ENCODE results near the gene TIMM17A.

Gene TIMM17A

GRCh38 chr1:201968202-201968925 lies 13.1 kb downstream of the TIMM17A start:
- DNase-seq = no peak
- in situ Hi-C loops (cut with HindIII; ENCODE audit: low pct_ligation_motif_present, low pct_unique_long_range_greater_than_20kb, low sequenced_read_pairs) = no loop called here

- peak; percentile 58 for DNase-seq
- in situ Hi-C loops (cut with HindIII; ENCODE audit: low pct_ligation_motif_present, low pct_unique_long_range_greater_than_20kb, low sequenced_read_pairs) = no loop called here
Observed at GRCh38 chr1:201970334-201971159, 15.2 kb downstream of the TIMM17A start.

DNA sequence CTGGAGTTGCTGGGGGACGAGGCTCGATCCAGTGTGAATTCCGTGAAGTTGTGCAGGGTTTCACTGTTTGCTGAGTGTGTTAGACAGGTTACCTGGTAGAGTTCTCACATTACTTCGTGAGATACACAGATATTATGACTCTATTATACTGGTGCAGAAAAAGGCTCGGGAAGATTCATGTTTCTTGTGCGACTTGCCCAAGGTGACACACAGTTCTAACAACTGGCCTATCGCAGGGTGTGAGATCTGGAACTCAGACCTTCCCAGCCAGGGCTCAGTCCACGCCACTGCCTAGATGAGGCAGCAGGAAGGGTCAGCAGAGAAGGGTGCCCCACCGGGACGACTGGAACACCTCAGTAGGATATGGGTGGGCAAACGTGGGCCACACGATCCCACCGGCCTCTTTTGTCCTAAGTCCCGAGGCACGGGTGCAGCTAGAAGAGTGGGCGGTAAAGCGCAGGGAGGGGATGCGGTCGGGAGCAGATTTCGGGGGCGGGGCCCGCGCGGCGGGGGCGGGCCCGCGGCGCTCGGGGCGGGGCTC lies 26.8 kb downstream of the TIMM17A start:
- no peak for DNase-seq
- in situ Hi-C loops (cut with HindIII; ENCODE audit: low pct_ligation_motif_present, low pct_unique_long_range_greater_than_20kb, low sequenced_read_pairs) = no loop called here

DNA sequence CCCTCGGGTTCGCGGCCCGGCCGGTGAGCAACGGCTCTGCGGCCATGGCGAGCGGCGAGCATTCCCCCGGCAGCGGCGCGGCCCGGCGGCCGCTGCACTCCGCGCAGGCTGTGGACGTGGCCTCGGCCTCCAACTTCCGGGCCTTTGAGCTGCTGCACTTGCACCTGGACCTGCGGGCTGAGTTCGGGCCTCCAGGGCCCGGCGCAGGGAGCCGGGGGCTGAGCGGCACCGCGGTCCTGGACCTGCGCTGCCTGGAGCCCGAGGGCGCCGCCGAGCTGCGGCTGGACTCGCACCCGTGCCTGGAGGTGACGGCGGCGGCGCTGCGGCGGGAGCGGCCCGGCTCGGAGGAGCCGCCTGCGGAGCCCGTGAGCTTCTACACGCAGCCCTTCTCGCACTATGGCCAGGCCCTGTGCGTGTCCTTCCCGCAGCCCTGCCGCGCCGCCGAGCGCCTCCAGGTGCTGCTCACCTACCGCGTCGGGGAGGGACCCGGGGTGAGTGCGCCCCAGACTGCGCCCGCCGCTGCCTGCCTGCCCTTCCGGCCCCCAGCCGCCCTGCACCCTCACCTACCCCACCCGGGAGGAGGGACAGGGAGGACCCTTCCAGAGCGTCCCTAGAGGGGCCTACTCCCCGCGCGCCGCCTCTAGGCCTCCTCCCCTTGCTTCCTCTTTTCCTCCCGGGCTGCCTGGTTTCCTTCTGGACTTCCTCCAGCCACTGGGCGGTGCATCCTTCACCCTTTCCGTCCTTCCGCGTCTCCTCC lies 27.5 kb downstream of the TIMM17A start, which contains the start of gene RNPEP:
RNPEP (plus strand) TSS at position 26 of the 757 bp plus-strand sequence; CDS start at position 45, 19 bp downstream.
- DNase-seq = peak; percentile 86
- in situ Hi-C loops (cut with HindIII; ENCODE audit: low pct_ligation_motif_present, low pct_unique_long_range_greater_than_20kb, low sequenced_read_pairs) = no loop called here

DNA sequence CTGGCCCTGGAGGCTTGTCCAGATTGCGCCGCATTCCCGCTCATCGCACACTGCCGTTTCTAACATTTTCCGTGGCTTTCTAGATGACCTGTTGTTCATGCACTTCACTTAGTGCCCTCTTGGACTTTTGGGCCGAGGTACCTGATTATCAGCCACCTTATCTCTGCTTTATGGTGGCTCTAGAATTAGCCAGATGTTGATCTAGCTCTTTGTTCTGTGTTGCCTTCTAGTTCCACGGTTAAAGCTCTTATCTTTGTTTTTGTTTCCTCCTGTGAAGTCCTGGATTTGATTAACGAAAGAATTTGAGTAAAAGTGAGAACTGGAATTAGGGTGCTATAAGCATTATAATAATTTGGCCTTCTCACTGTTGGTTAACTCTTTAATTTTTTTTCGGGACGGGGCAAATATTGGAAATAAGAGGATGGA lies 28.1 kb downstream of the TIMM17A start:
- in situ Hi-C loops (cut with HindIII; ENCODE audit: low pct_ligation_motif_present, low pct_unique_long_range_greater_than_20kb, low sequenced_read_pairs) = no loop called here
- no peak for DNase-seq

DNA sequence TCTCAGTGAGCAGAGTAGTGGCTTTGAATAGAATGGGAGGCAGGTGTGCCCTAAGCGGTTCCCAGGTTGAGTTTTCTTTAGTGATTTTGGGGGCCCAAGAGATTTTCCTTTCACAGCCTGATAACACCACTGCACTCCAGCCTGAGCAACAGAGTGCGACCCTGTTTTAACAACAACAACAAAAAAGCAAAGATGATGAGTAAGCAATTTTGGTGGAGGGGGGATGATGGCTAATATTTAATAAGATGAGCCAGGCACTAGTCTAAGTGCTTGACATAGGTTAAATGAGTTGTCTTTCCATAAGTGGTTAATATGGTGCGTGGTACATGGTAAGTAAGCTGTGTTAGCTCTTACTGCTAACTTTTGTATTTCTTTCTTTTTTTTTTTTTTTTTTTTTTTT lies 29.1 kb downstream of the TIMM17A start:
- no peak for DNase-seq
- in situ Hi-C loops (cut with HindIII; ENCODE audit: low pct_ligation_motif_present, low pct_unique_long_range_greater_than_20kb, low sequenced_read_pairs) = no loop called here

- in situ Hi-C loops (cut with HindIII; ENCODE audit: low pct_ligation_motif_present, low pct_unique_long_range_greater_than_20kb, low sequenced_read_pairs) = no loop called here
- DNase-seq = no peak
Observed at GRCh38 chr1:201985355-201985754, 30.1 kb downstream of the TIMM17A start.

DNA sequence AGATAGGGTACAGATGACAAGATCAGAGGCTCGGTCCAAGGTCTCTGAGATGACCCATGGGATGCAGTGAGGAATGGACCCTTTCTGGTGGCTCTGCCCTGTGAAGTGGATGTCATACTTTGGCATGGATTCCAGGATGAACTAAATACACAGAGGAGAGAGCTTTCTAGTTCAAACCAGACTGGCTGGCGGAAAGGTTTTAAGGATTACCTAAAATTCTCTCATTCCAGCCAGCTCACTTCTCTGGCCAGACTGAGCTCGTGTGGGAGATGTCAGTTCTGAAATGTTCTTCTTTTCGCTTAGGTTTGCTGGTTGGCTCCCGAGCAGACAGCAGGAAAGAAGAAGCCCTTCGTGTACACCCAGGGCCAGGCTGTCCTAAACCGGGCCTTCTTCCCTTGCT lies 33.3 kb downstream of the TIMM17A start:
- in situ Hi-C loops (cut with HindIII; ENCODE audit: low pct_ligation_motif_present, low pct_unique_long_range_greater_than_20kb, low sequenced_read_pairs) = no loop called here
- DNase-seq = no peak

- in situ Hi-C loops (cut with HindIII; ENCODE audit: low pct_ligation_motif_present, low pct_unique_long_range_greater_than_20kb, low sequenced_read_pairs) = no loop called here
- no peak for DNase-seq
Observed at GRCh38 chr1:201989354-201990128, 34.2 kb downstream of the TIMM17A start.

GRCh38 chr1:201990427-201990826 lies 35.1 kb downstream of the TIMM17A start:
- no peak for DNase-seq
- in situ Hi-C loops (cut with HindIII; ENCODE audit: low pct_ligation_motif_present, low pct_unique_long_range_greater_than_20kb, low sequenced_read_pairs) = no loop called here

GRCh38 chr1:201999625-202000238 lies 44.4 kb downstream of the TIMM17A start:
- DNase-seq = peak; percentile 64
- in situ Hi-C loops (cut with HindIII; ENCODE audit: low pct_ligation_motif_present, low pct_unique_long_range_greater_than_20kb, low sequenced_read_pairs) = no loop called here

GRCh38 chr1:202002507-202002906 lies 47.2 kb downstream of the TIMM17A start:
- in situ Hi-C loops (cut with HindIII; ENCODE audit: low pct_ligation_motif_present, low pct_unique_long_range_greater_than_20kb, low sequenced_read_pairs) = no loop called here
- no peak for DNase-seq

GRCh38 chr1:202004711-202005110 lies 49.4 kb downstream of the TIMM17A start:
- in situ Hi-C loops (cut with HindIII; ENCODE audit: low pct_ligation_motif_present, low pct_unique_long_range_greater_than_20kb, low sequenced_read_pairs) = no loop called here
- no peak for DNase-seq

DNA sequence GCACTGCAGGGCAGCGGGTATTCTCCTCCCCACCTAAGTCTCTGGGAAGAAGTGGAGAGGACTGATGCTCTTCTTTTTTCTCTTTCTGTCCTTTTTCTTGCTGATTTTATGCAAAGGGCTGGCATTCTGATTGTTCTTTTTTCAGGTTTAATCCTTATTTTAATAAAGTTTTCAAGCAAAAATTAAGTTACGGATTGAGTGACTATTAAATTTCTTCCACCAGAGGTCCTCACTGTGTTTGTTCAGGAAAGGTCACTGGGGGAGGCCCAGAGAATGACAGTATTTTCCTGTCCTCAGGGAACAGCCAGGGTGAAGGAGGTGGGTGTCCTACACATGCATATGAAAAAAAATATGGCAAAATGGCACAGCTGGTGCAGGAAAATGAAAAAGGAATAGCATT lies 50.7 kb downstream of the TIMM17A start:
- in situ Hi-C loops (cut with HindIII; ENCODE audit: low pct_ligation_motif_present, low pct_unique_long_range_greater_than_20kb, low sequenced_read_pairs) = no loop called here
- DNase-seq = no peak

GRCh38 chr1:202007304-202007703 lies 52.0 kb downstream of the TIMM17A start:
- no peak for DNase-seq
- in situ Hi-C loops (cut with HindIII; ENCODE audit: low pct_ligation_motif_present, low pct_unique_long_range_greater_than_20kb, low sequenced_read_pairs) = no loop called here

DNA sequence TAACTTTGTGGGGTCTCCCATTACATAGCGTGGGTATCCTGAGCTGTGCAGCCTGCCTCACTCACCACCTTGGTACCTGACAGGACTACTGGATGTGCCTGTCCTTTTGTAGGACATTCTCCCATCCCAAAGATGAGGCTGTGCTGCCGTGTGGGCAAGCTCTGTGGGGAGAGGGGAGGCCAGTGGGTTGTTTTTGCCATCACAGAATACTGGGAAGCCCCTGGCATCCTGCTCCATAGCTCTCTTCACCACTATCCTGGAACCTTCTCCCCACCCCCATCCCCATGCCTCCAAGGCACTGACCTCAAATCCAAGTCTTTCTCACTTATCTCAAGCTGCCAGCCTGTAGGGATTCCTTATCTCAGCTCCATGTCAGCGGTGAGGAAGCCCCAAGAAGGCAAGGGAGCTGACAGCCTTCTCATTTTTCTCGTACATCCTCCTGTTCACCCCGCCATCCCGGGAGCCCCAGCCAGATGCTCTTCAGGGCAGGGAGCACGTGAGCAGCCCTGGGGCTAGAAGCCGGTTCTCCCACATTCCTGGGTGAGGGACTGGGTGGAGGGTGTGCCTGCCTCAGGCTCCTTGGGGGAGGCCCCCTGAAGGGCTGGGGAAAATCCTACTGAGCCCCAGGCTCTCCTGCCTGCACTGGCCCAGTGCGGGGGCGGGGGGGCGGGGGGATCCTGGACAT lies 52.6 kb downstream of the TIMM17A start:
- DNase-seq = no peak
- in situ Hi-C loops (cut with HindIII; ENCODE audit: low pct_ligation_motif_present, low pct_unique_long_range_greater_than_20kb, low sequenced_read_pairs) = no loop called here

All from ACHN (cell line).